ENCODE measurements around the gene AGMO. TPM values are rescaled to one million over a fixed set of nuclear protein-coding genes. Genes with fewer than 3 reads are reported as not detected.

AGMO gene
- total and polyA plus RNA-seq, 12 donors, result 0.05 to 0.34 (median 0.15) TPM; not detected in 7

- no peaks in the 10 kb centered on the region for H3K4me1 ChIP-seq (replicated peaks in 1 of 2)
- intact Hi-C loops (cut with DNase I), result no loop called here
- no peak overlapping the region for H3K4me3 ChIP-seq
- 54 to 79% (median 68%) methylated on average over 2 of the region's 2 CpGs for WGBS, 4 donors
- no peak for DNase-seq
- no peaks in the 10 kb centered on the region for H3K36me3 ChIP-seq (replicated peaks in 1 of 2)
- no peak for TF ChIP-seq POLR2A (IDR thresholded peaks at IDR 0.05)
- TF ChIP-seq, protein P1, sequence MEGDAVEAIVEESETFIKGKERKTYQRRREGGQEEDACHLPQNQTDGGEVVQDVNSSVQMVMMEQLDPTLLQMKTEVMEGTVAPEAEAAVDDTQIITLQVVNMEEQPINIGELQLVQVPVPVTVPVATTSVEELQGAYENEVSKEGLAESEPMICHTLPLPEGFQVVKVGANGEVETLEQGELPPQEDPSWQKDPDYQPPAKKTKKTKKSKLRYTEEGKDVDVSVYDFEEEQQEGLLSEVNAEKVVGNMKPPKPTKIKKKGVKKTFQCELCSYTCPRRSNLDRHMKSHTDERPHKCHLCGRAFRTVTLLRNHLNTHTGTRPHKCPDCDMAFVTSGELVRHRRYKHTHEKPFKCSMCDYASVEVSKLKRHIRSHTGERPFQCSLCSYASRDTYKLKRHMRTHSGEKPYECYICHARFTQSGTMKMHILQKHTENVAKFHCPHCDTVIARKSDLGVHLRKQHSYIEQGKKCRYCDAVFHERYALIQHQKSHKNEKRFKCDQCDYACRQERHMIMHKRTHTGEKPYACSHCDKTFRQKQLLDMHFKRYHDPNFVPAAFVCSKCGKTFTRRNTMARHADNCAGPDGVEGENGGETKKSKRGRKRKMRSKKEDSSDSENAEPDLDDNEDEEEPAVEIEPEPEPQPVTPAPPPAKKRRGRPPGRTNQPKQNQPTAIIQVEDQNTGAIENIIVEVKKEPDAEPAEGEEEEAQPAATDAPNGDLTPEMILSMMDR (IDR thresholded peaks at IDR 0.05), result no peak
- H3K27me3 ChIP-seq, result no peaks in the 10 kb centered on the region
- H3K9me3 ChIP-seq (replicated peaks in 1 of 3), result no peaks in the 10 kb centered on the region
- H3K27ac ChIP-seq, result no peak overlapping the region
Observed at GRCh38 chr7:15544050-15544449, 17.8 kb downstream of the AGMO start.

GRCh38 chr7:15543256-15543655 lies 18.6 kb downstream of the AGMO start:
- H3K4me3 ChIP-seq, result no peak overlapping the region
- H3K27me3 ChIP-seq, result no peaks in the 10 kb centered on the region
- no peaks in the 10 kb centered on the region for H3K4me1 ChIP-seq (replicated peaks in 1 of 2)
- intact Hi-C loops (cut with DNase I), result no loop called here
- H3K27ac ChIP-seq, result no peak overlapping the region
- TF ChIP-seq, protein P1 (IDR thresholded peaks at IDR 0.05), result no peak
- no peak for TF ChIP-seq POLR2A (IDR thresholded peaks at IDR 0.05)
- no peak for DNase-seq
- no peaks in the 10 kb centered on the region for H3K36me3 ChIP-seq (replicated peaks in 1 of 2)
- no peaks in the 10 kb centered on the region for H3K9me3 ChIP-seq (replicated peaks in 1 of 3)
- 86 to 95% (median 89%) methylated on average over 1 of the region's 1 CpG for WGBS, 4 donors

DNA sequence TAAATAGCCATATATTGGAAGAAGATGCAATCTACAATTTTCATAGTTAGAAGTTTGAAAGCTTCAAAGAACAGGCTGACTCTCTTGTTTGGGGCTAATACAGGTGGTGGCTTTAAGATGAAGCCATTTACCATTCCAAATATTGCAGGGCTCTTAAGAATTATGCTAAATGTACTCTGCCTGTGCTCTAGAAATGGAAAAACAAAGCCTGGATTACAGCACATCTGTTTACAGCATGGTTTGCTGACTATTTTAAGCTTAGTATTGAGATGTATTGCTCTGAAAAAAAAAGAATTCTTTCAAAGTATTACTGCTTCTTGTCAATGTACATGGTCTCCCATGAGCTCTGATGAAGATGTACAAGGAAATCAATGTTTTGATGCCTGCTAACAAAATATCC lies 34.2 kb downstream of the AGMO start:
- Histone ChIP-seq H3K4me1 (replicated peaks in 1 of 2) (no peaks in the 10 kb centered on the region), H3K36me3 (replicated peaks in 1 of 2) (no peaks in the 10 kb centered on the region), H3K27ac (no peak overlapping the region), H3K27me3 (no peaks in the 10 kb centered on the region), H3K4me3 (no peak overlapping the region), H3K9me3 (replicated peaks in 1 of 3) (no peaks in the 10 kb centered on the region)
- TF ChIP-seq, protein P1 (IDR thresholded peaks at IDR 0.05), result no peak
- no peak for TF ChIP-seq POLR2A (IDR thresholded peaks at IDR 0.05)
- intact Hi-C loops (cut with DNase I), result loop anchor here in 1 of 2 donors (2.0 kb wide), 1 partner anchor 13 kb away; no protein-coding TSS in a partner anchor
- DNase-seq, result no peak

DNA sequence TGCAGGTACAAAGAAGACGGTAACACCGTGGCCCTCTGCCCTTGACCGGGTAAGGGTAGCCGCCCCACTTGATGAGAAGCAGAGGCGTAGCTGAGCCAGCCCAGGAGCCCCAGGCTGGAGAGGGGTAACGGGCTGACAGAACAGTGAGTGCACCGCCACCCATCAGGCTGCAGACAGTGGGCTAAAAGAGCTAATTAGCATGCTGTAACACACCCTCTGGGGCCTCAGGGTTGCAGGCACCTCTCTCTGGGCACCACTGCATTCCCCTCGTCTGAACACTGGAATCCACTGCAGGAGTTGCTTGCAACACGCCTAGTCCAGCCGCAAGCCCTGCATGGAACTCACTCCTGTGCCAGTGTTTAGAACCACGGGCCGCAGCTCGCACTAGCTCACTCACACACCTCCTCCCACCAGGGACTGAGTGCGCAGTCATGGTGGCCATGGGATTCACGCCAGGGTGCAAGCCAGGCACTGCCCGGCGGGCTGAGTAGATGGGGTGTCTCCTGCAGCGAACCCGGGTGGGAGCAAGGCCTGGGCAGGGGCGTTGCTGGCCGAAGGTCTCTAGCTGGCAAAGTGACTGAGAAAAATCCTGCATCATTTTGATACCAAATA lies 36.1 kb downstream of the AGMO start:
- no peak overlapping the region for H3K4me3 ChIP-seq
- intact Hi-C loops (cut with DNase I), result loop anchor here in 1 of 2 donors (2.0 kb wide), 1 partner anchor 15 kb away; no protein-coding TSS in a partner anchor
- TF ChIP-seq, protein P1 (IDR thresholded peaks at IDR 0.05), result no peak
- no peak for TF ChIP-seq POLR2A (IDR thresholded peaks at IDR 0.05)
- H3K27me3 ChIP-seq, result no peaks in the 10 kb centered on the region
- no peaks in the 10 kb centered on the region for H3K36me3 ChIP-seq (replicated peaks in 1 of 2)
- H3K27ac ChIP-seq, result no peak overlapping the region
- no peaks in the 10 kb centered on the region for H3K9me3 ChIP-seq (replicated peaks in 1 of 3)
- 88 to 96% (median 90%) methylated on average over 10 to 21 of the region's 21 CpGs for WGBS, 4 donors
- no peaks in the 10 kb centered on the region for H3K4me1 ChIP-seq (replicated peaks in 1 of 2)
- DNase-seq, result no peak
